ENCODE data around the gene RABGAP1L.

DNA sequence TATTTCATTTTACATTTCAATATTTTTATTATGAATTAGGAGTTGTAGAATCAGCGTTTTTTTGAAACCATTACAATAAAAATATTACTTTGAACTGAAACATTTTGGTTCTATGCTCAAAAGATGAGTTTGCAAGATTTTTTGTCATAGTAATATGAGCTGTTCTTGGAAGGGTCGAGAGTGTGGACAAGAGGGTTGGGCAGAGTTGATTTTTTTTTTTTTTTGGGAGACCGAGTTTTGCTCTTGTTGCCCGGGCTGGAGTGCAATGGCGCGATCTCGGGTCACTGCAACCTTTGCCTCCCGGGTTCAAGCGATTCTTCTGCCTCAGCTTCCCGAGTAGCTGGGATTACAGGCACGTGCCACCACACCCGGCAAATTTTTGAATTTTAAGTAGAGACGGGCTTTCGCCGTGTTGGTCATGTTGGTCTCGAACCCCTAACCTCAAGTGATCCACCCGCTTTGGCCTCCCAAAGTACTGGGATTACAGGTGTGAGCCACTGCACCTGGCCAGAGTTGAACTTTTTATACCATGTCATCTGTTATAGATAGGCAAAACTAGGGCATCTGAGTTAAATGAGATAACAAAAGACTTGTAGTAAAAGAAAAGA is 843.7 kb downstream of the RABGAP1L start:
- TF ChIP-seq CTCF (IDR thresholded peaks at IDR 0.05 in 8 of 11, conservative IDR thresholded peaks at IDR 0.05 in 3 of 11): no peak
- TF ChIP-seq POLR2A (IDR thresholded peaks at IDR 0.05): no peak
- no peak for TF ChIP-seq POLR2AphosphoS5 (IDR thresholded peaks at IDR 0.05)

All from spleen (tissue), 7 donors.